ENCODE measurements around the gene NF2. TPM values are rescaled to one million over a fixed set of nuclear protein-coding genes. Genes with fewer than 3 reads are reported as not detected.

Gene NF2
- total RNA-seq, 1 donor from 2014 or later, result 37.3 TPM

DNA sequence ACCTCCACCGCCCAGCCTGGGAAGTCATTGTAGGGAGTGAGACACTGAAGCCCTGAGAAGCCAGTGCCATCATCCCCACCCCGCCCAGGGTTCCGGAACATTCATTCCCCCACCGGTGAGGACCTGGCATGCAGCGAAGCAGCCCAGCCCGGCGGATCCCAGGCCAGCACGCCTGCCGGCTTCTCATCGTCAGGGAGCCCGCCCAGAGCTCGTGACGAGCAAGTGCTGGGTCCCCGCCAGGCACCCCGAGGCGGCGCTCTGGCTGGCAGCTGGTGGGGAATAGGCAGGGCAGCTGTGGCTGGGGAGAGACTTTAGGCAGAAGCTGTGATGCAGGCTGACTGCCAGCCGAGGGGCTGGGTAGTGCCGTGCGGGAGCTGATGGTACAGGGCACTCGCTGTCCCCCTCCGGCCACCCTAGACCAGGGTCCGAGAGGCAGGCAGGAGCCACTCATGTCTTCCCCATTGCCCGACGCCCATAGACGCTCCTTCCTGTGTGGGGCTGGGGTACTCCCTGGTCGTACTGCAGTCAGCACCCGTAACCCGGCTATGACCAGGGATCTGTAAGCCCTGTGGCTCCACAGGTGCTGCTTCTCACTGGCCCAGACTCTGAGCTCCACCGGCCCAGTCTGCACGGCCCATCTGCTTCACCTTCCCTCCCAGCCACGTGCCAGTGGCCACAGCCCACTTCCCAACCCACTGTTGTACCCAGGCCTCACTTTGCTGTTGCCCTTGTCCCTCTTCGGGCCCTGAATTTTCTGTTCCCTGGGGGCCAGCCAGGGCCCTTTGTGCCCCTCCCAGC is 91.9 kb downstream of the NF2 start:
- Histone ChIP-seq H3K27me3 (no peaks in the 10 kb centered on the region), H3K4me1 (no peaks in the 10 kb centered on the region), H3K27ac (no peak overlapping the region), H3K36me3 (peaks cover 16 to 38% of the 10 kb centered on the region in 2 donors), H3K9me3 (no peaks in the 10 kb centered on the region), H3K4me3 (no peak overlapping the region)
- intact Hi-C loops (cut with DNase I), result no loop called here
- no peak for DNase-seq (ENCODE audit: low spot score in 2 of 2)
- TF ChIP-seq, protein P1, sequence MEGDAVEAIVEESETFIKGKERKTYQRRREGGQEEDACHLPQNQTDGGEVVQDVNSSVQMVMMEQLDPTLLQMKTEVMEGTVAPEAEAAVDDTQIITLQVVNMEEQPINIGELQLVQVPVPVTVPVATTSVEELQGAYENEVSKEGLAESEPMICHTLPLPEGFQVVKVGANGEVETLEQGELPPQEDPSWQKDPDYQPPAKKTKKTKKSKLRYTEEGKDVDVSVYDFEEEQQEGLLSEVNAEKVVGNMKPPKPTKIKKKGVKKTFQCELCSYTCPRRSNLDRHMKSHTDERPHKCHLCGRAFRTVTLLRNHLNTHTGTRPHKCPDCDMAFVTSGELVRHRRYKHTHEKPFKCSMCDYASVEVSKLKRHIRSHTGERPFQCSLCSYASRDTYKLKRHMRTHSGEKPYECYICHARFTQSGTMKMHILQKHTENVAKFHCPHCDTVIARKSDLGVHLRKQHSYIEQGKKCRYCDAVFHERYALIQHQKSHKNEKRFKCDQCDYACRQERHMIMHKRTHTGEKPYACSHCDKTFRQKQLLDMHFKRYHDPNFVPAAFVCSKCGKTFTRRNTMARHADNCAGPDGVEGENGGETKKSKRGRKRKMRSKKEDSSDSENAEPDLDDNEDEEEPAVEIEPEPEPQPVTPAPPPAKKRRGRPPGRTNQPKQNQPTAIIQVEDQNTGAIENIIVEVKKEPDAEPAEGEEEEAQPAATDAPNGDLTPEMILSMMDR (IDR thresholded peaks at IDR 0.05), result no peak

DNA sequence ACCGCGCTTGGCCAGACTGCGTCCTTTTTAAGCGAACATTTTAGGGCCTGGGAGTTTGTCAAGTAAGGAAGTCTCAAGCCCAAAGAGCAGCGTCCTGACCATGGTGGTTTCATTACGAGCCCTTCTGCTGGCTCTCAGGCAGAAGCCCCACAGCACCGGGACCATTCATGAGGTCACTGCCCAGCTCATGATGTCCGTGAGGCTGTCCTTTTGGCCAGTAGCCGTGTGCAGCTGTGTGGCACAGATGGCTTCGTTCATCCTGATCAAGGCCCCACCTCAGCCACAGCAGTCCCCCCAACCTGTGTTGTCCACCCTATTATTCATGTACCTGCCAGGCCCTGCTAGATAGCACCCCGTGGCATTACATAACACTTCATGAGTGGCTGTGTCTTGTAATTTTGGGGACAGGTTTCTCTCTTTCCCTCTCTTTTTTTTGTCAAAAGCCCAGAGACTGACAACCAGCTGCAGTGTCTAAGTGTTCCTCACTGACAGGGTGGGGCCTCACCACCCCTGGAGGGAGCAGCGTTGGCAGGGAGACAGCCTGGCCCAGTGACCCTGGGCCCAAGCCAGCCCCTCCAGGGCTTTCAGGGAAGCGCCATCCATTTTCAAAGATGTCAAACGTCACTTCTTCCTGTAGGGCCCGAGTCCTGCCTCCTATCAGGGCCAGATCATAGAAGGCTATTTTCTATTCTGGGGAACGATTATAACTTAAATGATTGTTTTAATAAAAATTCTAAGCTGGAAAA is 94.6 kb downstream of the NF2 start:
- Histone ChIP-seq H3K9me3 (no peaks in the 10 kb centered on the region), H3K4me1 (peaks cover 0 to 1% of the 10 kb centered on the region in 2 donors), H3K4me3 (no peak overlapping the region), H3K27me3 (no peaks in the 10 kb centered on the region), H3K27ac (no peak overlapping the region), H3K36me3 (peaks cover 16 to 22% of the 10 kb centered on the region in 2 donors)
- TF ChIP-seq, protein P1 (IDR thresholded peaks at IDR 0.05), result no peak
- intact Hi-C loops (cut with DNase I), result no loop called here
- DNase-seq (ENCODE audit: low spot score in 2 of 2), result no peak

DNA sequence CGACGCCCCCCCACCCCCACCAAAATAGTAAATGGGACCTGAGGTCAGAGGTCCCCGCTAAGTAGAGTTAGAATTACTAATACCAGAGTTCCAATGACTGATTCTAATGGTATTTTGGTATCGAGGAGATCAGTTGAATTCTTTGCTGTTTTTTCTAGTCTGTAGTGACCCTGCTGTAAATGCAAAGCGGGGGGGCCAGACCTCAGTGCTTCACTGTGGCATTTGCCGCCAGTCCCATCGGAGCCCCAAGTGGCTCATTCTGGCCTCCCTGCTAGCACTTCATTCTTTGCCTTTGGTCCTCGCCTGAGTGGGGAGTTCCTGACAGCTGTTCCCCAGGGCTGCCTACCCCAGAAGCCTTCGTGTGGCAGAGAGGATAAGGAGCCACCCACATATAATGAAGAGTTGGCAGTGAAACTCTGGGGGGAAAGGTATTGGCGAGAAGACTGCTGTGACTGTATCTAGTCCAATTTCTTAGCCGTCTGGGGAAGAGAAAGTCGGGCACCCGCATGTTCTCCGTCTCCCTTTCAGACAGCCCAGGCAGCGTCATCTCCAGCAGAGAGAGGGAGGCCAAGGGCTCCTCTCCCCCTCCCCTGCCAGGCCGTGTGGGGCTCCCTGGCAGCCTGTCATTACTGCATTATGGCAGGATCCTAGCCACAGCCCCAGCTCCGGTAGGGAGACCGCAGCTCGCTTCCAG is 96.9 kb downstream of the NF2 start:
- peaks cover 5 to 7% of the 10 kb centered on the region in 2 donors for H3K36me3 ChIP-seq
- no peak overlapping the region for H3K4me3 ChIP-seq
- TF ChIP-seq, protein P1 (IDR thresholded peaks at IDR 0.05), result no peak
- H3K4me1 ChIP-seq, result peaks cover 0 to 7% of the 10 kb centered on the region in 2 donors
- no peaks in the 10 kb centered on the region for H3K9me3 ChIP-seq
- H3K27me3 ChIP-seq, result no peaks in the 10 kb centered on the region
- no peak overlapping the region for H3K27ac ChIP-seq
- intact Hi-C loops (cut with DNase I), result no loop called here
- no peak for DNase-seq (ENCODE audit: low spot score in 2 of 2)

DNA sequence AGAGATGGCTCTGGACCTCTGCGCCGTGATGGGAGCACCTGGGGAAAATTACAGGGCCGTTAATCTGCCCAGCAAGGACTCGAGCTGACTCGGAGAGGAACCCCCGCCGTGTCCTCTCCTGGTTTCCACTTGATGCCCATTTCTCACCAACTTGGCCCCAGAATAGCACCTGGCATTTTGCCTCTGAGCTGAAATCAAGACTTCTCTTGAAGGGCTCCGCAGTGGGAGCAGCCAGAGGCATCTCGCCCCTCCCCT is 97.4 kb downstream of the NF2 start:
- TF ChIP-seq, protein P1 (IDR thresholded peaks at IDR 0.05), result no peak
- Histone ChIP-seq H3K36me3 (peaks cover under 1 to 4% of the 10 kb centered on the region in 2 donors), H3K27ac (no peak overlapping the region), H3K4me3 (no peak overlapping the region), H3K9me3 (no peaks in the 10 kb centered on the region), H3K27me3 (no peaks in the 10 kb centered on the region), H3K4me1 (peaks cover 0 to 7% of the 10 kb centered on the region in 2 donors)
- intact Hi-C loops (cut with DNase I), result no loop called here
- no peak for DNase-seq (ENCODE audit: low spot score in 2 of 2)

DNA sequence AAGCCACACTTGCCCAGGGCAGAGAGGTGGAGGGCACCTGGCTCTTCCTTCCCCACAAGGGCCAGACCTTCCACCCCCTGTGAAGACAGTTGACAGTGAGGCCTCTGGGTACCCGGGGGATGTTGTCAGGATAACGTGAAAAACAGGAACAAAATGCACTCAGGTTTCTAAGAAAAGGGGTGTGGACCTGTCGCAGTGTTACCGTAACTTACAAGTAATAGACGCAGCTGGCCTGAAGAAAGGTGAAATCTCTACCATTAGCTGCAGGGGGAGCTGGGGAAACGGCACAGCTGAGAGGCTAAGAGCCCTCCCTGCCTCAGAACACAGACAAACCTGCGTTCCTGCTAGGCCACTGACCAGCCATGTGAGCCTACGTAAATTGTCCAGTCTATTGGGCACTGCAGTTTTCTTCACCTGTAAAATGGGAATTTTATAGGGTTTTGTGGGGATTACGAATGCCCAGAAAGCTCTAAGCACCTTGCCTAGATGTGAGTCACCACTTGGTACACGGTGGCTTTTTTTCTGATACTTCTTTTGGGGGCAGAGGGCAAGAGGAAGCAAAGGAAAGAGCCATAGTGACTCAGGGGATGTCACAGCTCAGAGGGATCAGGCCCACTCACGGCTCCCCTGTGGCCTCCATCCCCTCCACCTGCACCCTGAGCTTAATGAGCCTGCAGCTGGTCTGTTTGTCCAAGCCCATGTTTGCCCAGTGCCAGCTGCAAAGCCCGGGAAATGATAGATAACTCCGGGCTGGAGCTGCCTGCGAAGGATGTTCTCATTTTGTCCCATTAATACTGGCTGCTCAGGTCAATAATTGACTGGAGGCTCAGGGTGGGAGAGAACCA is 97.9 kb downstream of the NF2 start:
- Histone ChIP-seq H3K36me3 (peaks cover 0 to under 1% of the 10 kb centered on the region in 2 donors), H3K27me3 (no peaks in the 10 kb centered on the region), H3K9me3 (no peaks in the 10 kb centered on the region), H3K27ac (no peak overlapping the region), H3K4me3 (no peak overlapping the region), H3K4me1 (peaks cover 0 to 7% of the 10 kb centered on the region in 2 donors)
- intact Hi-C loops (cut with DNase I), result no loop called here
- no peak for DNase-seq (ENCODE audit: low spot score in 2 of 2)
- TF ChIP-seq, protein P1 (IDR thresholded peaks at IDR 0.05), result no peak

Data from ascending aorta (tissue), 2 donors.